Neural cell (in vitro differentiated cells): ENCODE results near the gene CDT1. TPM values are rescaled to one million over a fixed set of nuclear protein-coding genes. Genes with fewer than 3 reads are reported as not detected.

Experiments
- H2AFZ ChIP-seq: fragments of 200-600, 300-800 bp; sonication (generic), shearing (Covaris generic); 2 replicates; pipeline ENCODE4 v1.6.0; 2014; ENCODE audit warnings: low read depth, mild to moderate bottlenecking, antibody characterized with exemption, low read length, moderate library complexity
- H3F3A ChIP-seq: fragments of 200-600 bp; shearing (Covaris generic); 2 replicates; pipeline ENCODE4 v1.6.1; 2016; ENCODE audit warnings: mild to moderate bottlenecking, moderate library complexity, mixed read lengths, antibody characterized with exemption, low read length; ENCODE audit not compliant: insufficient read depth, poor library complexity, severe bottlenecking
- H3K27ac ChIP-seq: fragments of 200-600, 300-800 bp; sonication (generic), shearing (Covaris generic); 2 replicates; pipeline ENCODE4 v1.5.1; 2014; ENCODE audit warnings: mild to moderate bottlenecking, low read length, moderate library complexity
- H3K27me3 ChIP-seq: fragments of 300-800, 200-600 bp; sonication (generic), shearing (Covaris generic); 2 replicates; pipeline ENCODE4 v1.6.0; 2014; ENCODE audit warnings: mild to moderate bottlenecking, low read depth, low read length, moderate library complexity; ENCODE audit not compliant: insufficient read depth
- H3K36me3 ChIP-seq: fragments of 300-800, 200-600 bp; sonication (generic), shearing (Covaris generic); 2 replicates; pipeline ENCODE4 v1.5.1; 2014; ENCODE audit warnings: mild to moderate bottlenecking, antibody characterized with exemption, low read length, moderate library complexity; ENCODE audit not compliant: insufficient read depth
- H3K4me2 ChIP-seq: fragments of 300-800, 200-600 bp; sonication (generic), shearing (Covaris generic); 2 replicates; pipeline ENCODE4 v1.6.0; 2014; ENCODE audit warnings: mild to moderate bottlenecking, low read length
- H3K4me3 ChIP-seq: fragments of 300-800, 200-600 bp; sonication (generic), shearing (Covaris generic); 2 replicates; pipeline ENCODE4 v1.5.1; 2014; ENCODE audit warnings: mild to moderate bottlenecking, low read length, moderate library complexity
- H3K79me2 ChIP-seq: fragments of 200-600 bp; shearing (Covaris generic); replicated peaks from 2 replicates; pipeline ENCODE4 v1.6.0; 2014; ENCODE audit warnings: mild to moderate bottlenecking, low read length, moderate library complexity; ENCODE audit not compliant: insufficient read depth
- H3K9ac ChIP-seq: fragments of 300-800, 200-600 bp; sonication (generic), shearing (Covaris generic); 2 replicates; pipeline ENCODE4 v1.6.1; 2016; ENCODE audit warnings: mild to moderate bottlenecking, low read length, mixed read lengths
- H3K9me2 ChIP-seq: fragments of 200-600 bp; shearing (Covaris generic); 2 replicates; pipeline ENCODE4 v1.6.1; 2016; ENCODE audit warnings: mild to moderate bottlenecking, low read length, mixed read lengths; ENCODE audit not compliant: insufficient read depth
- H3K9me3 ChIP-seq: fragments of 200-600, 300-800 bp; sonication (generic), shearing (Covaris generic); 2 replicates; pipeline ENCODE4 v1.6.1; 2016; ENCODE audit warnings: mild to moderate bottlenecking, mixed run types, low read length, moderate library complexity, mixed read lengths
- H4K20me1 ChIP-seq: fragments of 200-600 bp; shearing (Covaris generic); 2 replicates; pipeline ENCODE4 v1.6.1; 2016; ENCODE audit warnings: mild to moderate bottlenecking, mixed run types; ENCODE audit not compliant: insufficient read depth
- EP300 ChIP-seq: fragments of 450-650 bp; conservative IDR thresholded peaks from 2 replicates; pipeline ENCODE4 v1.6.1; 2014; ENCODE audit warnings: antibody characterized with exemption, mild to moderate bottlenecking, moderate library complexity; ENCODE audit not compliant: poor library complexity, severe bottlenecking
- MXI1 ChIP-seq: fragments of 450-650 bp; conservative IDR thresholded peaks from 2 replicates; pipeline ENCODE4 v1.6.1; 2014; ENCODE audit warnings: antibody characterized with exemption, mild to moderate bottlenecking; ENCODE audit not compliant: poor library complexity, severe bottlenecking
- POLR2AphosphoS5 ChIP-seq: IDR thresholded peaks from 2 replicates; pipeline ENCODE4 v1.6.1; 2012
- SMC3 ChIP-seq: fragments of 450-650 bp; conservative IDR thresholded peaks from 2 replicates; pipeline ENCODE4 v1.6.1; 2014; ENCODE audit warnings: antibody characterized with exemption, mild to moderate bottlenecking, moderate library complexity; ENCODE audit not compliant: poor library complexity
- TAF1 ChIP-seq: IDR thresholded peaks from 2 replicates; pipeline ENCODE4 v1.6.1; 2012; ENCODE audit warnings: low read depth
- polyA plus RNA-seq: library from polyadenylated mRNA; depleted of rRNA; stranded (reverse); fragments of >200 nt; gene quantifications from 2 replicates; pipeline ENCODE4 v1.2.3, GENCODE V29; 2014
- TF ChIP-seq, protein P1 (sequence below): fragments of 450-650 bp; IDR thresholded peaks from 2 replicates; pipeline ENCODE4 v1.5.1; 2014; ENCODE audit warnings: antibody characterized with exemption, mild to moderate bottlenecking, moderate library complexity; ENCODE audit not compliant: poor library complexity, severe bottlenecking
- TF ChIP-seq, protein P2 (sequence below): IDR thresholded peaks from 2 replicates; pipeline ENCODE4 v1.6.1; 2012; ENCODE audit warnings: borderline replicate concordance

Gene CDT1
- polyA plus RNA-seq, 1 donor from 2014 or later: 1.0 TPM

DNA sequence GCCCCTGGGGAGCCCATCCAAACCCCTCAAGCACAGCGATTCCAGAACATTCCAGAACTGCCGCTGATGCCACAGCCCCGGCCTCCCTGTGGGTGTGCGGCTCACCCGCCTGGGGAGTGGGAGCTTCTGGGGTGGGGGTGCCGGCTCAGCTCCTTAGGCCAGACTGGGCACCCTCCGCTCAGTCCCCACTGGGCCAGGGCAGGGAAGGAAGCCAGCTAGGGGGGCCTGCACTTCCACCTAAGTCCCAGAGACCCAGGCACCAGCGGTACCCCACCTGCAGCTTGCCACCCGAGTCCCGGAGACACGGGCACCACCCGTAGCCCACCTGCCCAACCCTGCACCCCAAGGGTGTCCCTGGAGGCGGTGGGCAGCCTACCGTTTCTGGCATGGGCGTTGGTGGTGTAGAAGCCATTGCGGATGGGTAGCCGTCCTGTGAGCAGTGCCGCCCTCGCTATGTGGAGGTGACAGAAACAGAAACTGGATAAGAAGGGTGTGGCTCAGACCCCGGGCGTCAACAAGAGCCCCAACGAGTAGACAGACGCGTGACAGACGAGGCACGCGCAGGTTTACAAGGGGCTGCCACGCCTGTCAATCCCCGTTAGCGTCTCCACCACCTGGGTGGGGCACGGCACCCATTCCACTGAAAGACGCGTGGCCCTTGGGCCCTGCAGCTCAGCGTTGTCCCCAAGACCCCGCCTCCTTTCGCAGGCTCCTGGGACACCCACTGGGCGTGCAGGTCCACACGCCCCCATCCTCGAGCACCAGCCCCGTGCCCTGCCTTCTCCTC, 38.1 kb downstream of the CDT1 start:
- Histone ChIP-seq H3K9me3 (no peaks in the 10 kb centered on the region), H3K9me2 (no peaks in the 10 kb centered on the region), H3K36me3 (no peaks in the 10 kb centered on the region), H2AFZ (no peak overlapping the region), H3K4me3 (no peak overlapping the region), H3K27ac (no peak overlapping the region), H3K79me2 (no peaks in the 10 kb centered on the region), H3K27me3 (no peaks in the 10 kb centered on the region), H3F3A (no peaks in the 10 kb centered on the region), H3K9ac (no peak overlapping the region), H3K4me2 (no peak overlapping the region), H4K20me1 (no peaks in the 10 kb centered on the region)
- TF ChIP-seq, protein P1, sequence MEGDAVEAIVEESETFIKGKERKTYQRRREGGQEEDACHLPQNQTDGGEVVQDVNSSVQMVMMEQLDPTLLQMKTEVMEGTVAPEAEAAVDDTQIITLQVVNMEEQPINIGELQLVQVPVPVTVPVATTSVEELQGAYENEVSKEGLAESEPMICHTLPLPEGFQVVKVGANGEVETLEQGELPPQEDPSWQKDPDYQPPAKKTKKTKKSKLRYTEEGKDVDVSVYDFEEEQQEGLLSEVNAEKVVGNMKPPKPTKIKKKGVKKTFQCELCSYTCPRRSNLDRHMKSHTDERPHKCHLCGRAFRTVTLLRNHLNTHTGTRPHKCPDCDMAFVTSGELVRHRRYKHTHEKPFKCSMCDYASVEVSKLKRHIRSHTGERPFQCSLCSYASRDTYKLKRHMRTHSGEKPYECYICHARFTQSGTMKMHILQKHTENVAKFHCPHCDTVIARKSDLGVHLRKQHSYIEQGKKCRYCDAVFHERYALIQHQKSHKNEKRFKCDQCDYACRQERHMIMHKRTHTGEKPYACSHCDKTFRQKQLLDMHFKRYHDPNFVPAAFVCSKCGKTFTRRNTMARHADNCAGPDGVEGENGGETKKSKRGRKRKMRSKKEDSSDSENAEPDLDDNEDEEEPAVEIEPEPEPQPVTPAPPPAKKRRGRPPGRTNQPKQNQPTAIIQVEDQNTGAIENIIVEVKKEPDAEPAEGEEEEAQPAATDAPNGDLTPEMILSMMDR: no peak
- TF ChIP-seq POLR2AphosphoS5 (no peak), SMC3 (no peak), EP300 (no peak)
- TF ChIP-seq, protein P2, sequence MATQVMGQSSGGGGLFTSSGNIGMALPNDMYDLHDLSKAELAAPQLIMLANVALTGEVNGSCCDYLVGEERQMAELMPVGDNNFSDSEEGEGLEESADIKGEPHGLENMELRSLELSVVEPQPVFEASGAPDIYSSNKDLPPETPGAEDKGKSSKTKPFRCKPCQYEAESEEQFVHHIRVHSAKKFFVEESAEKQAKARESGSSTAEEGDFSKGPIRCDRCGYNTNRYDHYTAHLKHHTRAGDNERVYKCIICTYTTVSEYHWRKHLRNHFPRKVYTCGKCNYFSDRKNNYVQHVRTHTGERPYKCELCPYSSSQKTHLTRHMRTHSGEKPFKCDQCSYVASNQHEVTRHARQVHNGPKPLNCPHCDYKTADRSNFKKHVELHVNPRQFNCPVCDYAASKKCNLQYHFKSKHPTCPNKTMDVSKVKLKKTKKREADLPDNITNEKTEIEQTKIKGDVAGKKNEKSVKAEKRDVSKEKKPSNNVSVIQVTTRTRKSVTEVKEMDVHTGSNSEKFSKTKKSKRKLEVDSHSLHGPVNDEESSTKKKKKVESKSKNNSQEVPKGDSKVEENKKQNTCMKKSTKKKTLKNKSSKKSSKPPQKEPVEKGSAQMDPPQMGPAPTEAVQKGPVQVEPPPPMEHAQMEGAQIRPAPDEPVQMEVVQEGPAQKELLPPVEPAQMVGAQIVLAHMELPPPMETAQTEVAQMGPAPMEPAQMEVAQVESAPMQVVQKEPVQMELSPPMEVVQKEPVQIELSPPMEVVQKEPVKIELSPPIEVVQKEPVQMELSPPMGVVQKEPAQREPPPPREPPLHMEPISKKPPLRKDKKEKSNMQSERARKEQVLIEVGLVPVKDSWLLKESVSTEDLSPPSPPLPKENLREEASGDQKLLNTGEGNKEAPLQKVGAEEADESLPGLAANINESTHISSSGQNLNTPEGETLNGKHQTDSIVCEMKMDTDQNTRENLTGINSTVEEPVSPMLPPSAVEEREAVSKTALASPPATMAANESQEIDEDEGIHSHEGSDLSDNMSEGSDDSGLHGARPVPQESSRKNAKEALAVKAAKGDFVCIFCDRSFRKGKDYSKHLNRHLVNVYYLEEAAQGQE: no peak

GRCh38 chr16:88842308-88842756, 38.7 kb downstream of the CDT1 start:
- Histone ChIP-seq H3K4me2 (no peak overlapping the region), H3K9me3 (no peaks in the 10 kb centered on the region), H4K20me1 (no peaks in the 10 kb centered on the region), H3K27ac (no peak overlapping the region), H3K27me3 (no peaks in the 10 kb centered on the region), H3K9ac (no peak overlapping the region), H3K36me3 (no peaks in the 10 kb centered on the region), H2AFZ (no peak overlapping the region), H3K9me2 (no peaks in the 10 kb centered on the region), H3K4me3 (no peak overlapping the region), H3K79me2 (no peaks in the 10 kb centered on the region), H3F3A (no peaks in the 10 kb centered on the region)
- TF ChIP-seq SMC3 (no peak), MXI1 (no peak), TAF1 (no peak), POLR2AphosphoS5 (no peak), EP300 (no peak)
- TF ChIP-seq, protein P2: no peak
